IMR-90 (cell line): ENCODE results near the gene GMPPA.

Experiments used
- CEBPB ChIP-seq: IDR thresholded peaks from 2 replicates; pipeline ENCODE4 v1.6.1; 2012; ENCODE audit warnings: low read depth, low read length, improper control_type of control experiment
- MXI1 ChIP-seq: IDR thresholded peaks from 2 replicates; pipeline ENCODE4 v1.6.1; 2012; ENCODE audit warnings: low read depth, mild to moderate bottlenecking, low read length, moderate library complexity, borderline replicate concordance
- POLR2A ChIP-seq: IDR thresholded peaks from 2 replicates; pipeline ENCODE4 v1.6.1; 2012; ENCODE audit warnings: mild to moderate bottlenecking, low read depth, low read length
- RAD21 ChIP-seq: IDR thresholded peaks from 2 replicates; pipeline ENCODE4 v1.6.1; 2012; ENCODE audit warnings: low read length, improper control_type of control experiment
- RCOR1 ChIP-seq: IDR thresholded peaks from 2 replicates; pipeline ENCODE4 v1.6.1; 2012; ENCODE audit warnings: mild to moderate bottlenecking, low read length, improper control_type of control experiment; ENCODE audit not compliant: insufficient replicate concordance
- RFX5 ChIP-seq: IDR thresholded peaks from 2 replicates; pipeline ENCODE4 v1.8.0; 2012; ENCODE audit warnings: low read depth, mild to moderate bottlenecking, low read length, moderate library complexity
- SMC3 ChIP-seq: fragments of 150-350 bp; IDR thresholded peaks from 2 replicates; pipeline ENCODE4 v1.6.1; 2016; ENCODE audit warnings: low read depth, mild to moderate bottlenecking, antibody characterized with exemption, low read length, moderate library complexity
- TF ChIP-seq, protein P1 (sequence below): conservative IDR thresholded peaks from 2 replicates; pipeline ENCODE4 v1.5.1; 2012; ENCODE audit warnings: mild to moderate bottlenecking, low read depth, low read length, improper control_type of control experiment

GRCh38 chr2:219525533-219526232, 27.0 kb downstream of the GMPPA start:
- TF ChIP-seq, protein P1, sequence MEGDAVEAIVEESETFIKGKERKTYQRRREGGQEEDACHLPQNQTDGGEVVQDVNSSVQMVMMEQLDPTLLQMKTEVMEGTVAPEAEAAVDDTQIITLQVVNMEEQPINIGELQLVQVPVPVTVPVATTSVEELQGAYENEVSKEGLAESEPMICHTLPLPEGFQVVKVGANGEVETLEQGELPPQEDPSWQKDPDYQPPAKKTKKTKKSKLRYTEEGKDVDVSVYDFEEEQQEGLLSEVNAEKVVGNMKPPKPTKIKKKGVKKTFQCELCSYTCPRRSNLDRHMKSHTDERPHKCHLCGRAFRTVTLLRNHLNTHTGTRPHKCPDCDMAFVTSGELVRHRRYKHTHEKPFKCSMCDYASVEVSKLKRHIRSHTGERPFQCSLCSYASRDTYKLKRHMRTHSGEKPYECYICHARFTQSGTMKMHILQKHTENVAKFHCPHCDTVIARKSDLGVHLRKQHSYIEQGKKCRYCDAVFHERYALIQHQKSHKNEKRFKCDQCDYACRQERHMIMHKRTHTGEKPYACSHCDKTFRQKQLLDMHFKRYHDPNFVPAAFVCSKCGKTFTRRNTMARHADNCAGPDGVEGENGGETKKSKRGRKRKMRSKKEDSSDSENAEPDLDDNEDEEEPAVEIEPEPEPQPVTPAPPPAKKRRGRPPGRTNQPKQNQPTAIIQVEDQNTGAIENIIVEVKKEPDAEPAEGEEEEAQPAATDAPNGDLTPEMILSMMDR, result no peak
- TF ChIP-seq SMC3 (no peak), RAD21 (no peak), POLR2A (no peak), MXI1 (no peak), RCOR1 (no peak), RFX5 (no peak), CEBPB (no peak)
